Endothelial cell of hepatic sinusoid (primary cell): ENCODE data around the gene SLC35F3.
"Not testable (repeated sequence)": the region's sequence is repeated elsewhere in the genome, so short reads cannot be mapped to it uniquely, and the experiment has no call there.

Source experiments
- in situ Hi-C: cut with HindIII; loops from 2 replicates; pipeline ENCODE4 v1.10.0; 2017; ENCODE audit warnings: low sequenced_read_pairs

SLC35F3 gene

GRCh38 chr1:234176000-234176399, 271.5 kb downstream of the SLC35F3 start:
- in situ Hi-C loops, result no loop called here

GRCh38 chr1:234176847-234177246, 272.4 kb downstream of the SLC35F3 start:
- in situ Hi-C loops, result not testable (repeated sequence)

- in situ Hi-C loops, result no loop called here
Observed at GRCh38 chr1:234185438-234185837, 281.0 kb downstream of the SLC35F3 start.

- in situ Hi-C loops, result no loop called here
Observed at GRCh38 chr1:234186037-234186688, 281.7 kb downstream of the SLC35F3 start.

- in situ Hi-C loops, result no loop called here
Observed at GRCh38 chr1:234188454-234188792, 283.9 kb downstream of the SLC35F3 start.

GRCh38 chr1:234197839-234198238, 293.4 kb downstream of the SLC35F3 start:
- in situ Hi-C loops, result no loop called here

- in situ Hi-C loops, result no loop called here
Observed at GRCh38 chr1:234199476-234200127, 295.1 kb downstream of the SLC35F3 start.

GRCh38 chr1:234200566-234200965, 296.1 kb downstream of the SLC35F3 start:
- in situ Hi-C loops, result no loop called here

GRCh38 chr1:234201600-234201999, 297.1 kb downstream of the SLC35F3 start:
- in situ Hi-C loops, result no loop called here

GRCh38 chr1:234205966-234206365, 301.5 kb downstream of the SLC35F3 start:
- in situ Hi-C loops, result no loop called here

- in situ Hi-C loops, result no loop called here
Observed at GRCh38 chr1:234206651-234207284, 302.3 kb downstream of the SLC35F3 start.

- in situ Hi-C loops, result no loop called here
Observed at GRCh38 chr1:234208351-234208750, 303.9 kb downstream of the SLC35F3 start.

GRCh38 chr1:234208791-234209190, 304.3 kb downstream of the SLC35F3 start:
- in situ Hi-C loops, result no loop called here

- in situ Hi-C loops, result not testable (repeated sequence)
Observed at GRCh38 chr1:234210429-234210828, 306.0 kb downstream of the SLC35F3 start.

- in situ Hi-C loops, result not testable (repeated sequence)
Observed at GRCh38 chr1:234211855-234212254, 307.4 kb downstream of the SLC35F3 start.

GRCh38 chr1:234212764-234213657, 308.5 kb downstream of the SLC35F3 start:
- in situ Hi-C loops, result no loop called here

GRCh38 chr1:234213658-234214128, 309.2 kb downstream of the SLC35F3 start:
- in situ Hi-C loops, result no loop called here

- in situ Hi-C loops, result no loop called here
Observed at GRCh38 chr1:234214129-234214910, 309.8 kb downstream of the SLC35F3 start.

- in situ Hi-C loops, result no loop called here
Observed at GRCh38 chr1:234214911-234215892, 310.7 kb downstream of the SLC35F3 start.
